ENCODE measurements around the gene NSF.
"Not testable (repeated sequence)": the region's sequence is repeated elsewhere in the genome, so short reads cannot be mapped to it uniquely, and the experiment has no call there.

DNA sequence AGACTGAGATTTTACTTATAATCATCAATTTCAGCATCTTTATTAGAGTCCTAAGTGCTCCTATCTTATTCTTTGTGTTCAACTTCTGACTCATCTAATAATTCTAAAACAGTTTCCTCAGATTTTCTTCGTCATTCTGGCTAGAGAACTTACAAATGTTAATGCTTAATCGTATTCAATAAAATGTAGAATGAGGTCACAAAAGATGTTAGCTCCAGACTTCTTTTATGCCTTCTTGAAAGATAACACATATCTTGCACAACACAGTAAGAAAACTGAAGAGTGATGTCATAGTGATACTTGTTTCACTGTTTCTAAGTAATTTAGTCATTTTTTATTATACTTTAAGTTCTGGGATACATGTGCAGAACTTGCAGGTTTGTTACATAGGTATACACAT, 93.2 kb downstream of the NSF start:
- TF ChIP-seq, protein P1, sequence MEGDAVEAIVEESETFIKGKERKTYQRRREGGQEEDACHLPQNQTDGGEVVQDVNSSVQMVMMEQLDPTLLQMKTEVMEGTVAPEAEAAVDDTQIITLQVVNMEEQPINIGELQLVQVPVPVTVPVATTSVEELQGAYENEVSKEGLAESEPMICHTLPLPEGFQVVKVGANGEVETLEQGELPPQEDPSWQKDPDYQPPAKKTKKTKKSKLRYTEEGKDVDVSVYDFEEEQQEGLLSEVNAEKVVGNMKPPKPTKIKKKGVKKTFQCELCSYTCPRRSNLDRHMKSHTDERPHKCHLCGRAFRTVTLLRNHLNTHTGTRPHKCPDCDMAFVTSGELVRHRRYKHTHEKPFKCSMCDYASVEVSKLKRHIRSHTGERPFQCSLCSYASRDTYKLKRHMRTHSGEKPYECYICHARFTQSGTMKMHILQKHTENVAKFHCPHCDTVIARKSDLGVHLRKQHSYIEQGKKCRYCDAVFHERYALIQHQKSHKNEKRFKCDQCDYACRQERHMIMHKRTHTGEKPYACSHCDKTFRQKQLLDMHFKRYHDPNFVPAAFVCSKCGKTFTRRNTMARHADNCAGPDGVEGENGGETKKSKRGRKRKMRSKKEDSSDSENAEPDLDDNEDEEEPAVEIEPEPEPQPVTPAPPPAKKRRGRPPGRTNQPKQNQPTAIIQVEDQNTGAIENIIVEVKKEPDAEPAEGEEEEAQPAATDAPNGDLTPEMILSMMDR (IDR thresholded peaks at IDR 0.05), result not testable (repeated sequence)
- not testable (repeated sequence) for TF ChIP-seq POLR2A (IDR thresholded peaks at IDR 0.05)

All from uterus (tissue), 2 donors.